HL-60 (cell line): ENCODE data around the gene SRF.

Experiments used
- DNase-seq, 2 experiments: peaks; one replicate each; pipeline ENCODE4 v3.0.0-alpha.2; 2010 to 2020; ENCODE audit warnings: low read depth in 1 of 2, low spot score in 1 of 2
- H3K27ac ChIP-seq: fragments of 250-450 bp; sonication (Bioruptor Pico); replicated peaks from 2 replicates; pipeline ENCODE4 v1.5.1; 2020; ENCODE audit warnings: mild to moderate bottlenecking, moderate library complexity
- H3K27me3 ChIP-seq: fragments of 250-450 bp; sonication (Bioruptor Pico); 2 replicates; pipeline ENCODE4 v1.5.1; 2021; ENCODE audit warnings: mild to moderate bottlenecking, moderate library complexity; ENCODE audit not compliant: insufficient read depth, poor library complexity, severe bottlenecking
- H3K4me3 ChIP-seq: replicated peaks from 2 replicates; pipeline ENCODE4 v1.5.1; 2011; ENCODE audit warnings: mild to moderate bottlenecking, control low read depth, low read length; ENCODE audit not compliant: insufficient read depth
- GABPA ChIP-seq: IDR thresholded peaks from 2 replicates; pipeline ENCODE4 v1.6.1; 2012; ENCODE audit warnings: low read depth
- POLR2AphosphoS5 ChIP-seq: IDR thresholded peaks from 2 replicates; pipeline ENCODE4 v1.6.1; 2012; ENCODE audit warnings: low read depth
- SPI1 ChIP-seq: IDR thresholded peaks from 2 replicates; pipeline ENCODE4 v1.6.1; 2012; ENCODE audit warnings: low read depth, mild to moderate bottlenecking, borderline replicate concordance
- TF ChIP-seq, protein P1 (sequence below): IDR thresholded peaks from one replicate; pipeline ENCODE4 v1.5.1; 2011; ENCODE audit warnings: low read length, control low read depth, inconsistent platforms; ENCODE audit not compliant: insufficient read depth
- TF ChIP-seq, protein P2 (sequence below): IDR thresholded peaks from 2 replicates; pipeline ENCODE4 v1.6.1; 2012; ENCODE audit warnings: low read depth; ENCODE audit not compliant: insufficient replicate concordance

The SRF gene

DNA sequence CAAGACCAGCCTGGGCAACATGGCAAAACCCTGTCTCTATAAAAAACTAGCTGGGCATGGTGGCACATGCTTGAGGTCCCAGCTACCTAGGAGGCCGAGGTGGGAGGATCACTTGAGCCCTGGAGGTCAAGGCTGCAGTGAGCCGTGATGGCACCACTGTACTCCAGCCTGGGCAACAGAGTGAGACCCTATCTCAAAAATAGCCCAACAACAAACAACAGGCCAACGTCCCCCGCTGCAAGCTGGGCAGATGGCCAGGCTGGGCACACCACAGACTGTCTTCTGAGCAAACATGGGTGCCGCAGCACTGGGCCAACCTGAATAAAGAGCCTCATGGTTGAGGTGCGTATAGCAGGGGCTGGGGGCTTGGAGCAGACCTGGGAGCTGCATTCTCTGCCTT is 46.6 kb upstream of the SRF start:
- Histone ChIP-seq H3K27me3 (no peaks in the 10 kb centered on the region), H3K4me3 (no peak overlapping the region), H3K27ac (no peak overlapping the region)
- TF ChIP-seq, protein P1, sequence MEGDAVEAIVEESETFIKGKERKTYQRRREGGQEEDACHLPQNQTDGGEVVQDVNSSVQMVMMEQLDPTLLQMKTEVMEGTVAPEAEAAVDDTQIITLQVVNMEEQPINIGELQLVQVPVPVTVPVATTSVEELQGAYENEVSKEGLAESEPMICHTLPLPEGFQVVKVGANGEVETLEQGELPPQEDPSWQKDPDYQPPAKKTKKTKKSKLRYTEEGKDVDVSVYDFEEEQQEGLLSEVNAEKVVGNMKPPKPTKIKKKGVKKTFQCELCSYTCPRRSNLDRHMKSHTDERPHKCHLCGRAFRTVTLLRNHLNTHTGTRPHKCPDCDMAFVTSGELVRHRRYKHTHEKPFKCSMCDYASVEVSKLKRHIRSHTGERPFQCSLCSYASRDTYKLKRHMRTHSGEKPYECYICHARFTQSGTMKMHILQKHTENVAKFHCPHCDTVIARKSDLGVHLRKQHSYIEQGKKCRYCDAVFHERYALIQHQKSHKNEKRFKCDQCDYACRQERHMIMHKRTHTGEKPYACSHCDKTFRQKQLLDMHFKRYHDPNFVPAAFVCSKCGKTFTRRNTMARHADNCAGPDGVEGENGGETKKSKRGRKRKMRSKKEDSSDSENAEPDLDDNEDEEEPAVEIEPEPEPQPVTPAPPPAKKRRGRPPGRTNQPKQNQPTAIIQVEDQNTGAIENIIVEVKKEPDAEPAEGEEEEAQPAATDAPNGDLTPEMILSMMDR = no peak
- TF ChIP-seq, protein P2, sequence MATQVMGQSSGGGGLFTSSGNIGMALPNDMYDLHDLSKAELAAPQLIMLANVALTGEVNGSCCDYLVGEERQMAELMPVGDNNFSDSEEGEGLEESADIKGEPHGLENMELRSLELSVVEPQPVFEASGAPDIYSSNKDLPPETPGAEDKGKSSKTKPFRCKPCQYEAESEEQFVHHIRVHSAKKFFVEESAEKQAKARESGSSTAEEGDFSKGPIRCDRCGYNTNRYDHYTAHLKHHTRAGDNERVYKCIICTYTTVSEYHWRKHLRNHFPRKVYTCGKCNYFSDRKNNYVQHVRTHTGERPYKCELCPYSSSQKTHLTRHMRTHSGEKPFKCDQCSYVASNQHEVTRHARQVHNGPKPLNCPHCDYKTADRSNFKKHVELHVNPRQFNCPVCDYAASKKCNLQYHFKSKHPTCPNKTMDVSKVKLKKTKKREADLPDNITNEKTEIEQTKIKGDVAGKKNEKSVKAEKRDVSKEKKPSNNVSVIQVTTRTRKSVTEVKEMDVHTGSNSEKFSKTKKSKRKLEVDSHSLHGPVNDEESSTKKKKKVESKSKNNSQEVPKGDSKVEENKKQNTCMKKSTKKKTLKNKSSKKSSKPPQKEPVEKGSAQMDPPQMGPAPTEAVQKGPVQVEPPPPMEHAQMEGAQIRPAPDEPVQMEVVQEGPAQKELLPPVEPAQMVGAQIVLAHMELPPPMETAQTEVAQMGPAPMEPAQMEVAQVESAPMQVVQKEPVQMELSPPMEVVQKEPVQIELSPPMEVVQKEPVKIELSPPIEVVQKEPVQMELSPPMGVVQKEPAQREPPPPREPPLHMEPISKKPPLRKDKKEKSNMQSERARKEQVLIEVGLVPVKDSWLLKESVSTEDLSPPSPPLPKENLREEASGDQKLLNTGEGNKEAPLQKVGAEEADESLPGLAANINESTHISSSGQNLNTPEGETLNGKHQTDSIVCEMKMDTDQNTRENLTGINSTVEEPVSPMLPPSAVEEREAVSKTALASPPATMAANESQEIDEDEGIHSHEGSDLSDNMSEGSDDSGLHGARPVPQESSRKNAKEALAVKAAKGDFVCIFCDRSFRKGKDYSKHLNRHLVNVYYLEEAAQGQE = no peak
- no peak for TF ChIP-seq GABPA
- no peak for TF ChIP-seq POLR2AphosphoS5
- TF ChIP-seq SPI1 = no peak
- DNase-seq = no peak

DNA sequence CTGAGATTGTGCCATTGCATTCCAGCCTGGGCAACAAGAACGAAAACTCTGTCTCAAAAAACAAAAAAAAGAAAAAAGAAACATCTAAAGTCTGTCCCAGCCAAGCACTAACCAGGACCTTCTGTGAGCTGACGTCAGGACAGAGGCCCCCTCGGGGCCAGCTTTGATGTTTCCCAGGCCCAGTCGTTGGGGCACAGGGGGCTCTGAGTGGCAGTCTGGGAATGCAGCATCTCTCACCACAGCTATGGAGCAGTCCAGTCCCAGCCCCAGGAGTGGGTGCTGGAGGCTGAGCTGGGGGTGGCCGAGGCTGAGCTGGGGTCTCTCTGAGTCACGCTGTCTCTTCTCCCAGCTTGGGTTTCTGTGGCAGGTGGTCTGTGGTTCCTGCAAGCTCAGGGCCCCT is 46.0 kb upstream of the SRF start:
- Histone ChIP-seq H3K27me3 (no peaks in the 10 kb centered on the region), H3K27ac (no peak overlapping the region), H3K4me3 (no peak overlapping the region)
- no peak for DNase-seq
- no peak for TF ChIP-seq GABPA

DNA sequence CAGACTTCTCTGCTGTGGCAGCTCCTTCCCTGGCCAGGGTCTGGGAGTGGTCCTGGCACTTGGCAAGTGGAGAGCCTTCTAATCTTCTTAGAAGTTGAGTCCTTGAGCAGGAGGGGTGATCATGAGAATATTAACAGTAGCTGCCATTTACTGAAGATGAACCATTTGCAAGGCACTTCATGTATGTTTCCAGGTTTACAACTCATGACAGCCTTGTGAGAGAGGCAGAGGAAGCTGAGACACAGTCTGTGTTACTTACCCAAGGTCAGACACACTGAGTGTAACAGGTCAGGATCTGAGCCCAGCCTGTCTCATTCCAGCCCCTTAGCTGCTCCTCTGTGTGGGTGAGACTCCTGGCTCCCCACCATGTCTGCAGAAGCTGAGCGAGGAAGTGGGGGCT is 45.5 kb upstream of the SRF start:
- no peak for DNase-seq
- Histone ChIP-seq H3K4me3 (no peak overlapping the region), H3K27me3 (no peaks in the 10 kb centered on the region), H3K27ac (no peak overlapping the region)
- TF ChIP-seq POLR2AphosphoS5 = no peak

DNA sequence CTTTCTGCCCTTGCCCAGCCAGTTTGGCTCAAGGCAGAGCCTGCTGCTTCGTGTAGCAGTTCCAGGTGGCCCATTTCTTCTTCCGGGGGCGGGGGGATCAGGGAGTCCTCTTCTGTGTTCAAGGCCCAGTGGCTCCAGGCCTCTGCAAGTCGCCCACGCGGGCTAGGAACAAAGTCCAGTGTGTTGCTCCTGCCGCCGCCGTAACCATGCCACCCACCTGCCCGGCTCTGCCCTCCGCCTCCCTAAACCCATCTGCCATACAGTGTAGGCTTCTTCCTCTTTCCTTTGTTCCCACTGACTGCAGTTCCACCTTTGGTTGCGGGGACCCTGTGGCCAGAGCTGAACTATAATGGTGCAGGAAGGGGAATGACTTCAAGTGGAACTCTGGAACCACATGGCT is 43.9 kb upstream of the SRF start:
- Histone ChIP-seq H3K27me3 (no peaks in the 10 kb centered on the region), H3K4me3 (no peak overlapping the region), H3K27ac (no peak overlapping the region)
- peak; percentile 23 to 44 for DNase-seq
- TF ChIP-seq, protein P1 = no peak
- TF ChIP-seq POLR2AphosphoS5 (no peak), SPI1 (peak; percentile 54; the same call in 1 of the 2 replicates), GABPA (no peak)
- TF ChIP-seq, protein P2 = no peak

DNA sequence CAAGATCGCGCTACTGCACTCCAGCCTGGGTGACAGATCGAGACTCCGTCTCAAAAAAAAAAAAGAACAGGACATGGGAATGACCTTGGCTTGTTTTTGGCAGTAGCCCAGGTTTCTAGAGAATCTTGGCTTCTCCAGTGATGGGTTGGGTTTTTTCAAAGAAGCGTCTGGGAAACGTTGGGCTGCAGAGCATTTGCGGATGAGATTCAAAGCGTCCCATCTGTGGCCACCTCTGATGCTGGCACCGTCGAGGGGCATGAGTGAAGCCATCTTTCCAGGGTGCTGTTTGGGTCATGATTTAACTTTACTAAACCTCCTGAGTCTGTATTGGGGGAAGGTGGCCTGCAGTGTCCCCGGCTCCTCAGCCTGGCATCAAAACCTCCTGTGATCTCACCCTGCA is 43.2 kb upstream of the SRF start:
- DNase-seq = no peak
- Histone ChIP-seq H3K4me3 (no peak overlapping the region), H3K27me3 (no peaks in the 10 kb centered on the region), H3K27ac (no peak overlapping the region)
- no peak for TF ChIP-seq POLR2AphosphoS5
- TF ChIP-seq, protein P2 = no peak
- TF ChIP-seq GABPA = no peak
- no peak for TF ChIP-seq SPI1
- TF ChIP-seq, protein P1 = no peak
